Measurements from ENCODE around the gene GHRHR.

The GHRHR gene

GRCh38 chr7:30963842-30964241 is at the start of gene GHRHR:
TSS of gene GHRHR (plus strand) at chr7:30963953. CDS start at chr7:30964069, 116 bp downstream.
- DNase-seq: no peak

GRCh38 chr7:30914596-30914995 is 49.2 kb upstream of the GHRHR start:
- DNase-seq: peak; percentile 14 to 29 (median 27)

GRCh38 chr7:30915005-30915601 is 48.6 kb upstream of the GHRHR start:
- DNase-seq: no peak

GRCh38 chr7:30915751-30916150 is 48.0 kb upstream of the GHRHR start:
- DNase-seq: peak in 1 of 3 donors; percentile 11

GRCh38 chr7:30916255-30916654 is 47.5 kb upstream of the GHRHR start:
- no peak for DNase-seq

GRCh38 chr7:30916767-30917166 is 47.0 kb upstream of the GHRHR start:
- no peak for DNase-seq

- no peak for DNase-seq
Measured at GRCh38 chr7:30917216-30917893, 46.4 kb upstream of the GHRHR start.

- no peak for DNase-seq
Measured at GRCh38 chr7:30918676-30919075, 45.1 kb upstream of the GHRHR start.

- DNase-seq: no peak
Measured at GRCh38 chr7:30920021-30920583, 43.7 kb upstream of the GHRHR start.

GRCh38 chr7:30920584-30921539 is 42.9 kb upstream of the GHRHR start:
- no peak for DNase-seq

- DNase-seq: no peak
Measured at GRCh38 chr7:30921540-30922401, 42.0 kb upstream of the GHRHR start.

- DNase-seq: no peak
Measured at GRCh38 chr7:30922596-30922995, 41.2 kb upstream of the GHRHR start.

GRCh38 chr7:30923009-30923773 is 40.6 kb upstream of the GHRHR start:
- DNase-seq: no peak

GRCh38 chr7:30923774-30924413 is 39.9 kb upstream of the GHRHR start:
- no peak for DNase-seq

GRCh38 chr7:30924624-30925023 is 39.1 kb upstream of the GHRHR start:
- no peak for DNase-seq

- DNase-seq: no peak
Measured at GRCh38 chr7:30925117-30925516, 38.6 kb upstream of the GHRHR start.

- no peak for DNase-seq
Measured at GRCh38 chr7:30925913-30926312, 37.8 kb upstream of the GHRHR start.

- DNase-seq: no peak
Measured at GRCh38 chr7:30926313-30926712, 37.4 kb upstream of the GHRHR start.

- DNase-seq: no peak
Measured at GRCh38 chr7:30927040-30927439, 36.7 kb upstream of the GHRHR start.

GRCh38 chr7:30927559-30927958 is 36.2 kb upstream of the GHRHR start:
- no peak for DNase-seq
